Pancreas (tissue), 10 donors: ENCODE results near the gene DOK3. TPM values are rescaled to one million over a fixed set of nuclear protein-coding genes. Genes with fewer than 3 reads are reported as not detected.

Source experiments
- ATAC-seq, 4 donors: fragments of 200-7000 bp; cut with Tn5 transposase; one replicate each; pipeline versions ENCODE4 v1.8.0 to v1.9.1; 2020; ENCODE audit warnings: mild to moderate bottlenecking in 4 of 4, moderate library complexity in 4 of 4
- DNase-seq, 6 donors: peaks; one replicate each; pipeline ENCODE4 v3.0.0-alpha.2; 2020
- FAIRE-seq: peaks from 2 replicates; lab custom pipeline; 2012; peaks lifted over from hg19 to GRCh38; lab: Jason Lieb, UNC
- H3K27ac ChIP-seq, 4 donors: fragments of 200-600 bp; sonication (generic); 1 replicate in 3 of 4; 2 replicates in 1 of 4; pipeline versions ENCODE4 v1.5.0 to v1.8.0; 2020
- H3K27me3 ChIP-seq, 4 donors: fragments of 200-600 bp; one replicate each; pipeline ENCODE4 v1.8.0; 2021
- H3K36me3 ChIP-seq, 3 donors: fragments of 200-600 bp; sonication (generic) in 1 of 3; one replicate each; pipeline versions ENCODE4 v1.5.0 to v1.8.0; 2020 to 2021
- H3K4me1 ChIP-seq, 3 donors: fragments of 200-600 bp; one replicate each; pipeline ENCODE4 v1.8.0; 2021
- H3K4me3 ChIP-seq, 4 donors: fragments of 200-600 bp; sonication (generic) in 2 of 4; one replicate each; pipeline versions ENCODE4 v1.5.0 to v1.8.0; 2020 to 2021
- H3K9me3 ChIP-seq, 4 donors: fragments of 200-600 bp; one replicate each; pipeline ENCODE4 v1.8.0; 2021
- CTCF ChIP-seq, 4 donors: fragments of 200-600 bp; sonication (generic) in 3 of 4; IDR thresholded peaks; one replicate each; pipeline versions ENCODE4 v1.5.0 to v1.8.0; 2021; ENCODE audit warnings: antibody characterized with exemption in 4 of 4
- WGBS, 2 donors: extraction: QIAGEN DNeasy Blood & Tissue Kit; methylation state at CpG; one replicate each; pipeline ENCODE4 v1.1.7; 2013; 5-methylcytosine and 5-hydroxymethylcytosine counted together
- intact Hi-C, 3 donors: fragments of 100-400 bp; cut with DNase I; formaldehyde crosslinking; loops; one replicate each; pipeline versions ENCODE4 v1.11.1 to v1.14.2; 2022
- polyA plus RNA-seq, 2 donors: library from polyadenylated mRNA; stranded (reverse); fragments of 200-250 nt; gene quantifications; one replicate each; pipeline ENCODE4 v1.2.3, GENCODE V29; 2013
- total RNA-seq, 6 donors: library from RNA; stranded (reverse); fragmentation: NEBNext Ultra II Directional in 4 of 6; extraction: Animal tissue kit (Norgen Biotek cat#: 25700) in 4 of 6; gene quantifications; one replicate each; pipeline versions ENCODE4 v1.2.1 to v1.2.4, GENCODE V29; 2021 to 2023
- donor health status: healthy with polysubstance abuse.
- donor health status: DM: no; HTN: no; CAD: no; lungs with moderate emphysema.
- donor health status: DM: no; HTN: no; CAD: no.
- donor health status: control.
- donor health status: control.
- donor health status: Bipolar disorder and iron deficiency.
- donor health status: DM: yes; HTN: yes; CAD: no.
- donor health status: DM: no; HTN: no; CAD: no.
- donor health status: DM: no; HTN: no; CAD: no.
- donor health status: DM: yes; HTN: yes; CAD: no.

DOK3 gene
- total and polyA plus RNA-seq, 8 donors = 0.98 to 11.4 (median 4.7) TPM

GRCh38 chr5:177482359-177482795, 27.2 kb downstream of the DOK3 start:
- Histone ChIP-seq H3K36me3 (no peaks in the 10 kb centered on the region), H3K4me3 (no peak overlapping the region), H3K27me3 (no peaks in the 10 kb centered on the region), H3K4me1 (peaks cover 0 to 3% (median 0%) of the 10 kb centered on the region in 3 donors), H3K27ac (no peak overlapping the region), H3K9me3 (no peaks in the 10 kb centered on the region)
- intact Hi-C loops = no loop called here
- DNase-seq = peak in 1 of 6 donors; percentile 35
- ATAC-seq = no peak
- no peak for TF ChIP-seq CTCF (IDR thresholded peaks at IDR 0.05)
- WGBS, 2 donors = 94 to 96% methylated on average over 10 of the region's 10 CpGs
- FAIRE-seq = no peak

- Histone ChIP-seq H3K4me3 (no peak overlapping the region), H3K4me1 (peaks cover 0 to 3% (median 0%) of the 10 kb centered on the region in 3 donors), H3K27ac (no peak overlapping the region), H3K27me3 (no peaks in the 10 kb centered on the region), H3K36me3 (no peaks in the 10 kb centered on the region), H3K9me3 (no peaks in the 10 kb centered on the region)
- no peak for TF ChIP-seq CTCF (IDR thresholded peaks at IDR 0.05)
- WGBS, 2 donors = 77 to 83% methylated on average over 14 of the region's 14 CpGs
- ATAC-seq (peak in 3 of 4 donors; percentile 17 to 33 (median 18)), DNase-seq (no peak), FAIRE-seq (no peak)
- intact Hi-C loops = no loop called here
These were observed 29.9 kb downstream of the DOK3 start for GRCh38 chr5:177479774-177480173.

GRCh38 chr5:177478711-177479646, 30.6 kb downstream of the DOK3 start:
- Histone ChIP-seq H3K36me3 (no peaks in the 10 kb centered on the region), H3K4me1 (peaks cover 0 to 3% (median 0%) of the 10 kb centered on the region in 3 donors), H3K9me3 (no peaks in the 10 kb centered on the region), H3K27ac (no peak overlapping the region), H3K27me3 (no peaks in the 10 kb centered on the region), H3K4me3 (no peak overlapping the region)
- FAIRE-seq (no peak), ATAC-seq (peak; percentile 62 to 73 (median 68)), DNase-seq (peak in 4 of 6 donors; percentile 58 to 77 (median 69))
- TF ChIP-seq CTCF (IDR thresholded peaks at IDR 0.05) = no peak
- 42 to 43% methylated on average over 18 of the region's 18 CpGs for WGBS, 2 donors
- intact Hi-C loops = no loop called here

- H3K4me1 ChIP-seq = peaks cover 0 to 3% (median 0%) of the 10 kb centered on the region in 3 donors
- intact Hi-C loops = no loop called here
- no peak for FAIRE-seq
These were observed 31.7 kb downstream of the DOK3 start for GRCh38 chr5:177477701-177478477.

More at GRCh38 chr5:177477701-177478477, 31.7 kb downstream of the DOK3 start:
- H3K27ac ChIP-seq = no peak overlapping the region
- H3K4me3 ChIP-seq = no peak overlapping the region
- no peak for TF ChIP-seq CTCF (IDR thresholded peaks at IDR 0.05)
- DNase-seq (peak in 1 of 6 donors; percentile 29), ATAC-seq (no peak)
- no peaks in the 10 kb centered on the region for H3K36me3 ChIP-seq
- no peaks in the 10 kb centered on the region for H3K9me3 ChIP-seq
- no peaks in the 10 kb centered on the region for H3K27me3 ChIP-seq
- WGBS, 2 donors = 94% methylated on average over 13 of the region's 13 CpGs
